ENCODE data around the gene TOP3A.

- TF ChIP-seq, protein P1, sequence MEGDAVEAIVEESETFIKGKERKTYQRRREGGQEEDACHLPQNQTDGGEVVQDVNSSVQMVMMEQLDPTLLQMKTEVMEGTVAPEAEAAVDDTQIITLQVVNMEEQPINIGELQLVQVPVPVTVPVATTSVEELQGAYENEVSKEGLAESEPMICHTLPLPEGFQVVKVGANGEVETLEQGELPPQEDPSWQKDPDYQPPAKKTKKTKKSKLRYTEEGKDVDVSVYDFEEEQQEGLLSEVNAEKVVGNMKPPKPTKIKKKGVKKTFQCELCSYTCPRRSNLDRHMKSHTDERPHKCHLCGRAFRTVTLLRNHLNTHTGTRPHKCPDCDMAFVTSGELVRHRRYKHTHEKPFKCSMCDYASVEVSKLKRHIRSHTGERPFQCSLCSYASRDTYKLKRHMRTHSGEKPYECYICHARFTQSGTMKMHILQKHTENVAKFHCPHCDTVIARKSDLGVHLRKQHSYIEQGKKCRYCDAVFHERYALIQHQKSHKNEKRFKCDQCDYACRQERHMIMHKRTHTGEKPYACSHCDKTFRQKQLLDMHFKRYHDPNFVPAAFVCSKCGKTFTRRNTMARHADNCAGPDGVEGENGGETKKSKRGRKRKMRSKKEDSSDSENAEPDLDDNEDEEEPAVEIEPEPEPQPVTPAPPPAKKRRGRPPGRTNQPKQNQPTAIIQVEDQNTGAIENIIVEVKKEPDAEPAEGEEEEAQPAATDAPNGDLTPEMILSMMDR (IDR thresholded peaks at IDR 0.05), result no peak
- no peak for TF ChIP-seq POLR2AphosphoS5 (IDR thresholded peaks at IDR 0.05)
- no peak for TF ChIP-seq POLR2A (IDR thresholded peaks at IDR 0.05)
Measured at GRCh38 chr17:18278867-18279266, 35.9 kb downstream of the TOP3A start.

Data from prostate gland (tissue), 2 donors.